Measurements from ENCODE around the gene FHOD3.

DNA sequence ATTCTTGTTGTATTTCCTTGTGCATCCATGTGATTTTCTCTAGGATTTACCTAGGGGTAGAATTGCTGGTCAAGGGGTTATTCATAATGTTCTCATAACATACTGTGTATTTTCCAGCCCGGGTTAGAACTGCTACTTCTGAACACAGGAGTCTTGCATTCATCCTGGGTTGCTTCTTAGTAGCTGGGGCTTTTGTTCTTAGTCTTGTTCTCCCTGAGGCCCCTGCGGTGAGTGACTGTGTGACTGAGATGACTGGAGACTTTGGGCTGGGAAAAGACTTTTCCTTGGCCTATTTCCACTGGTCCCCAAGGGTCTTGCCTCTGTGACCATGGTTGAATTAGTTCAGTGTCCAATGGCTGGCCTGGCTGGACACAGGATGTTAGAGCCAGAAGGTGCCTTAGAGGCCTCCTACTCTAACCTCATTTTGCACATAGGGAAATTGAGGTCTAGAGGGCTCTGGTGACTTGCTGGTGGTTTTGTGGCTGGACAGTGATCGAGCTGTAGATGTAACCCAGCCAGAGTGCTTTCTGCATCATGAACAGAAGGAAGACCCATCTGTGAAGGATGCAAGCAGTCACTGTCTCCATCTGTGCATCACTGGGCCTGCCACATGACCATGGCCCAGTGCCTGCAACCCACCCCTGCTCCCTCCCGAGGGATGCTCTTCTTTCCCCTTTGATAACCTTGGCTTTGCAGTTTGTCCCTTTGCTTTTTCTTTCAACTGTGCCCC is 233.3 kb downstream of the FHOD3 start:
- TF ChIP-seq, protein P1, sequence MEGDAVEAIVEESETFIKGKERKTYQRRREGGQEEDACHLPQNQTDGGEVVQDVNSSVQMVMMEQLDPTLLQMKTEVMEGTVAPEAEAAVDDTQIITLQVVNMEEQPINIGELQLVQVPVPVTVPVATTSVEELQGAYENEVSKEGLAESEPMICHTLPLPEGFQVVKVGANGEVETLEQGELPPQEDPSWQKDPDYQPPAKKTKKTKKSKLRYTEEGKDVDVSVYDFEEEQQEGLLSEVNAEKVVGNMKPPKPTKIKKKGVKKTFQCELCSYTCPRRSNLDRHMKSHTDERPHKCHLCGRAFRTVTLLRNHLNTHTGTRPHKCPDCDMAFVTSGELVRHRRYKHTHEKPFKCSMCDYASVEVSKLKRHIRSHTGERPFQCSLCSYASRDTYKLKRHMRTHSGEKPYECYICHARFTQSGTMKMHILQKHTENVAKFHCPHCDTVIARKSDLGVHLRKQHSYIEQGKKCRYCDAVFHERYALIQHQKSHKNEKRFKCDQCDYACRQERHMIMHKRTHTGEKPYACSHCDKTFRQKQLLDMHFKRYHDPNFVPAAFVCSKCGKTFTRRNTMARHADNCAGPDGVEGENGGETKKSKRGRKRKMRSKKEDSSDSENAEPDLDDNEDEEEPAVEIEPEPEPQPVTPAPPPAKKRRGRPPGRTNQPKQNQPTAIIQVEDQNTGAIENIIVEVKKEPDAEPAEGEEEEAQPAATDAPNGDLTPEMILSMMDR (conservative IDR thresholded peaks at IDR 0.05 in 1 of 2, IDR thresholded peaks at IDR 0.05 in 1 of 2; ENCODE audit: extremely low read depth in 1 of 2, insufficient read depth in 1 of 2, low read depth in 1 of 2, low read length in 2 of 2) = no peak
- TF ChIP-seq EZH2 (IDR thresholded peaks at IDR 0.05; ENCODE audit: borderline replicate concordance, low read length) = no peak

Data from mammary epithelial cell (primary cell).